Measurements from ENCODE around the gene LRMDA.

Gene LRMDA

GRCh38 chr10:75403144-75403938, 28.1 kb upstream of the LRMDA start (continued):
- no peak for TF ChIP-seq ZNF664 (tag by site-specific recombination; IDR thresholded peaks at IDR 0.05)
- TF ChIP-seq TRIM28 (IDR thresholded peaks at IDR 0.05; ENCODE audit: borderline replicate concordance, low read length), result no peak
- TF ChIP-seq ZNF639 (tag by site-specific recombination; IDR thresholded peaks at IDR 0.05), result no peak
- TF ChIP-seq GLIS2 (tag by site-specific recombination; IDR thresholded peaks at IDR 0.05), result peak; percentile 74; the same call in 1 of the 2 replicates
- no peak for TF ChIP-seq ZNF670 (tag by site-specific recombination; IDR thresholded peaks at IDR 0.05; ENCODE audit: low read depth)
- no peak for TF ChIP-seq ZNF10 (tag by site-specific recombination; IDR thresholded peaks at IDR 0.05)
- TF ChIP-seq OSR2 (tag by site-specific recombination; IDR thresholded peaks at IDR 0.05), result no peak
- no peak for TF ChIP-seq ZNF24 (tag by site-specific recombination; IDR thresholded peaks at IDR 0.05)
- no peak for TF ChIP-seq ZNF404 (tag by site-specific recombination; IDR thresholded peaks at IDR 0.05)
- no peak for TF ChIP-seq ZSCAN4 (tag by site-specific recombination; IDR thresholded peaks at IDR 0.05)
- no peak for TF ChIP-seq ZNF302 (tag by site-specific recombination; IDR thresholded peaks at IDR 0.05; ENCODE audit: low read depth)
- peak; percentile 53; the same call in 1 of the 2 replicates for TF ChIP-seq ZNF596 (tag by site-specific recombination; IDR thresholded peaks at IDR 0.05)
- no peak for TF ChIP-seq ZNF23 (tag by site-specific recombination; IDR thresholded peaks at IDR 0.05; ENCODE audit: borderline replicate concordance)
- 0 out of 2 replicates have a peak, but pooled peaks have one; percentile 24 for TF ChIP-seq ZNF580 (tag by site-specific recombination; IDR thresholded peaks at IDR 0.05)
- no peak for TF ChIP-seq HOXA7 (CRISPR knock-in tag; IDR thresholded peaks at IDR 0.05; ENCODE audit: borderline replicate concordance)
- TF ChIP-seq ZNF324 (tag by site-specific recombination; IDR thresholded peaks at IDR 0.05), result 0 out of 2 replicates have a peak, but pooled peaks have one; percentile 32
- TF ChIP-seq ZNF398 (tag by site-specific recombination; IDR thresholded peaks at IDR 0.05), result peak; percentile 81
- no peak for TF ChIP-seq ZNF776 (tag by site-specific recombination; IDR thresholded peaks at IDR 0.05; ENCODE audit: borderline replicate concordance)
- TF ChIP-seq ZNF530 (tag by site-specific recombination; IDR thresholded peaks at IDR 0.05; ENCODE audit: low read depth), result no peak
- TF ChIP-seq ZNF391 (tag by site-specific recombination; IDR thresholded peaks at IDR 0.05; ENCODE audit: borderline replicate concordance, low read depth), result peak; percentile 56; the same call in 1 of the 2 replicates
- no peak for TF ChIP-seq SETDB1 (IDR thresholded peaks at IDR 0.05; ENCODE audit: insufficient read length, low read length)
- TF ChIP-seq ZNF335 (tag by site-specific recombination; conservative IDR thresholded peaks at IDR 0.05), result 0 out of 2 replicates have a peak, but pooled peaks have one; percentile 10
- no peak for TF ChIP-seq ZBTB44 (tag by site-specific recombination; IDR thresholded peaks at IDR 0.05)
- TF ChIP-seq KLF1 (tag by site-specific recombination; IDR thresholded peaks at IDR 0.05), result peak; percentile 19; the same call in 1 of the 2 replicates
- no peak for TF ChIP-seq ZNF560 (tag by site-specific recombination; IDR thresholded peaks at IDR 0.05; ENCODE audit: borderline replicate concordance)
- TF ChIP-seq ZNF449 (tag by site-specific recombination; IDR thresholded peaks at IDR 0.05), result no peak
- no peak for TF ChIP-seq SALL2 (tag by site-specific recombination; IDR thresholded peaks at IDR 0.05; ENCODE audit: borderline replicate concordance)
- no peak for TF ChIP-seq ZFP41 (tag by site-specific recombination; IDR thresholded peaks at IDR 0.05; ENCODE audit: borderline replicate concordance)
- no peak for TF ChIP-seq REPIN1 (tag by site-specific recombination; IDR thresholded peaks at IDR 0.05; ENCODE audit: low read depth)
- no peak for TF ChIP-seq ZSCAN5A (tag by site-specific recombination; IDR thresholded peaks at IDR 0.05)
